NCI-H2196 treated with DMSO at 0.1 percent for 48 hours (cell line): Measurements from ENCODE around the gene HSPA12A.

Experiments
- DNase-seq: peaks from one replicate; lab custom pipeline; 2025; ENCODE audit not compliant: unreplicated experiment; lab: John Stamatoyannopoulos, UW

Gene HSPA12A

DNA sequence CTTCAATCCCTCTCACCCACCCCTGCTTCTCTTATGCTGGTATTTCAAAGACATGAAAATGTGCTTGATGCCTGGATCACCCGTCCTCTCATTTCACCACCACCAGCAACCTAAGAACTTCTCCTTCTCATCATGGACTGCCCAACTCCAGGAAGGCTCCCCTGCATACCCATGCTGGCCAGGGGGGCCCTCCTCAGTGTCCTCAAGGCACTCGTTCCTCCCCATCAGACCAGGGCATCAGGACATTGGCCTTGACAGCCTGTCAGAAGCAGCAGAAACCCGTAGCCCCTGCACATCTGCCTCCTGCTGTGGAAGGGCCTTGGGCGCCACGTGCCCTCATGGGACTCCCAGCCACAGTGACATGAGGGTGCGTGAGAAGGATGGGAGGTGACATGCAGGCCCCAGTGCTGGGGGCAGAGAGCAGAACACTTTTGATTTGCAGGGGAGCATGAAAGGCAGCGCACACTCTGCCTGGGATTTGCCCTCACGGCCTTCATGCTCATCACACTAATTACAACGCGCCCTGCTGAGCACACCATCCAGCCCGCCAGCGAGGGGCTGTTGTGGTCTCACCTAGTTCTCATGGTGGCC, 1.9 kb upstream of the HSPA12A start:
- no peak for DNase-seq

DNA sequence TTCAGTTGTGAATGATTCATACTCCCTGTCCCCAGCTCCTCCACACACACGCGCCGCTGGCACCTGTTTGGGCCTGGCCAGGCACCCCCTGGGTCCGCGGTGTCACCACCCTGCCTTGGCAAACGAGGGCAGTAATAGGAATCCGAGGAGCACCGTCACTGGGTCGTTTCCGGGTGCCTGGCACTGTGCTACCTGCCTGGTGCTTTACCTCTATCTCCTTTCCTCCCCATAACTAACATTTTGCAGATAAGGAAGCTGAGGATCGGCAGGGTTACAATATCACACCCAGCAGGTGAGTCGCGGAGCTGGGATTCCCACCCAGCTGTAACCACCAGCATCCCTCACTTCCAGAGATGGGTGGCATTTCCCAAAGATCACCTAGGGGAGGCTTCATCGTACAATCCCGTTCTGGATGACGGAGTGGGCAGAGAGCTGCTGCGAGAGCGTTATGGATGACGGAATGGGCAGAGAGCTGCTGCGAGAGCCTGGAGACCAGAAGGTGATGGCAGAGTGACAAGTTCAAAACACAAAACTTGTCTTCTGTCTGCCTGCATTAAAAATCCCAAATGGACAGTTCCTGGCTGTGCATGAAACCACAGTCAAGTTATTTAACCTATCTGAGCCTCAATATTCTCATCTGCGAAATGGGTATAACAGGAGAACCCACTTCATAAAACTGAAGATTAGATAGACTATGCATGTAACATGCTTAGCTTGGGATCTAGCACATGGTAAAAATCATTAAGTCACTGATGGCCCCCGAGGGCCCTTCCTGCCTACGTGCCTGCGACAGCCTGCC, 1.1 kb upstream of the HSPA12A start:
- DNase-seq = no peak

GRCh38 chr10:116741391-116742351, 695 bp downstream of the HSPA12A start:
- DNase-seq = no peak

DNA sequence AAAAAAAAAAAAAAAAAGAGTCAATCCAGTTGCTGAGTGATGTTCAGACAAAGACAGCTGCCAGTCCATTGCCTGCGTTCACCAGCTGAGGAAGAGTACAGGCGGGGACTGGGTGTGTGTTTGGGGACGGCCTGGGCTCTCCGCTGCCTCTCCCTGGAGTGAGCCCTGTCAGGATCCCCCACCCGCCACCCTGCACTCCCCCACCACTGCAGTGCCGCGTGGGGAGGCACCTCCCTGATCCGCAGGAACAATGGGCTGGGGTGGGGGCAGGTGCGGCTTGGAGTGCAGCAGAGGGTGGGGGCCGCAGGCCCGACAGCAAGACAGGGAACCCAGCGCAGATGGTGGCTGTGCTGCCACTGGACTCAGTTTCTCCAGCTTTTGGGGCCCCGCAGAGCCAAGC, 1.4 kb downstream of the HSPA12A start:
- DNase-seq = no peak

DNA sequence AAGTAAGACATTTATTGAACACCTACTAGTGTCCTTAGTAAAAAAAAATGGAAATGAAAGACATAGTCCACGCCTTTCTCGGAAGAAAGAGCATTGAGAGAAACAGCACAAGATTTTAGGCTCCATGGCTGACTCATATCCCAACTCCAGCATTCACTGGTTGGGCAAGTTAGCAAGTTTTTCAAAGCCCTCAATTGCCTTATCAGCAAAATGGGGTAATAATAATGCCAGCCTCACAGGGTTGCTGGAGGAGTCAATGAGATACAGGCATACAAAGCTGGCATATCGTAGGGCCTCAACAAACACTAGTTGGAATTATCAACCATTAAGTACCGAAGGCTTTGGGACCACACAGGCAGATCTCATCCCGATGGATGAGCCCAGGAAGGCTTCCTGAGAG, 4.0 kb downstream of the HSPA12A start:
- DNase-seq = no peak

GRCh38 chr10:116737627-116738327, 4.6 kb downstream of the HSPA12A start:
- no peak for DNase-seq

DNA sequence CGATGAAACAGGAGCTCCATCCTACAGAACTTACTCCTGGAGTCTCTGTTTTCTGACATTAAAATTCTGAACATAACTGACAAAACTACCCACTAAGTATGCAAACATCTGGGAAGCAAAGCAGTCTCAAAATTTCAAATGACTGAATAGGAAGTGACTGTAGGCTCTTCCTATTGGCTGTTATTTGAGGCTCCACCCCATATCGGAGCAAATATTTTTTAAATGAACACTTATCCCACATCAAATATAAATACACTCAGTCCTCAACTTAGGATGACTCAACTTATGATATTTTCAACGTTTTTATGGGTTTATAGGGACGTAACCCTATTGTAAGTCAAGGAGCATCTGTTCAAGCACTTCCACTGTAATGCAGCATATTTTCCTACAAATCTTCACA, 8.8 kb downstream of the HSPA12A start:
- DNase-seq = no peak

- no peak for DNase-seq
Observed at GRCh38 chr10:116732573-116732972, 9.8 kb downstream of the HSPA12A start.

DNA sequence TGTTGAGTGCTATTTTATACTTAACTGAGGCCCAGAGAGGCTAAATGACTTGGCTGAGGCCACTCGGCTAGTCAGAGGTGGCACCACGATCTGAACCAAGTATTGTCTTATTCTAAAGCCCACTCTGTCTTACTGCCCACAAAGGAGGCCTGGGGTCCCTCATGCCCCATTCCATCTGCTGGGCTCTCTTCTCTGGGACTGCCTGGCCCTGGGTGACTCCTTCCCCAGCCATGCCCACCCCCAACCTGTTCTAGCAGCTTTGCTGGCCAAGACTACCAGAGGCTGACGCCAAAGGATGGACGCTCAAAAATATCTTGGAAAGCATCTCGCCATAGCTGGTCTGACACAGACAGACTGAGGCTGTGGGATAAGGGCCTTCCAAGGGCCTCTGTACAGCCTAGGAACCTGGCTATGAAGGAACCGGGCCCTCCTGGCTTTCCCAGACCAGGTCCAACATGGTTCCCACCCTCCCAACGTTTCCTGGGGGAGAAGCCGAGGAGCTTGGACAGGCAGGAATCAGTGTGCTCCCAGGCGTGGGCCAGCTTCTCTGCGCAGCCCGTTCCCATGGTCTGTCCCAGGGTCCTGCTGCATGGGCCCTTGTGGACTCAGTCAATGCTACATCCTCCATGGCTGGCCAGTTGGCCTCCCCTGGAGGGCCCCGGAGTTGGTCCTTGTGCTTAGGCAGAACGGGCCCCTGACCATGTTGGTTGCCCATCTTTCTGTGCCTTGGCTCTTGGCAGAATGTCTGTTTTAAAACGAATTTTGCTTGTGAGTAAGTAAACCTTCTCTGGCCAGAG, 11.7 kb downstream of the HSPA12A start:
- DNase-seq = no peak

DNA sequence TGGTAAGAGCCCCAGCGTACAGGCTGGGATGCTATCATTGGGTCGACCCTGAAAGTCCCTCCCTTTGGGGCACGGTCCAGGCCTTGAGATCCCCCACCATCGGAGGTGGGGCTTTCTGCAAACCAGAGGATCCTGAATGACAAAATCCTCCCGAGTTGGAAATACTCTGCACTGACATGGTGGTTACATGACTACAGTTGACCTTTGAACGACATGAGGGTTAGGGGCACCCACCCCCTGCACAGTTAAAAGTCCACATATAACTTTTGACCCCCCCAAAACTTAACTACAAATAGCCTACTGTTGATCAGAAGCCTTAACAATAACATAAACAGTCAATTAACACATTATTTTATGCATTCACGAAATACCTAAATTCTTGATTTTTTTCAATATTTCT, 13.1 kb downstream of the HSPA12A start:
- DNase-seq = no peak

DNA sequence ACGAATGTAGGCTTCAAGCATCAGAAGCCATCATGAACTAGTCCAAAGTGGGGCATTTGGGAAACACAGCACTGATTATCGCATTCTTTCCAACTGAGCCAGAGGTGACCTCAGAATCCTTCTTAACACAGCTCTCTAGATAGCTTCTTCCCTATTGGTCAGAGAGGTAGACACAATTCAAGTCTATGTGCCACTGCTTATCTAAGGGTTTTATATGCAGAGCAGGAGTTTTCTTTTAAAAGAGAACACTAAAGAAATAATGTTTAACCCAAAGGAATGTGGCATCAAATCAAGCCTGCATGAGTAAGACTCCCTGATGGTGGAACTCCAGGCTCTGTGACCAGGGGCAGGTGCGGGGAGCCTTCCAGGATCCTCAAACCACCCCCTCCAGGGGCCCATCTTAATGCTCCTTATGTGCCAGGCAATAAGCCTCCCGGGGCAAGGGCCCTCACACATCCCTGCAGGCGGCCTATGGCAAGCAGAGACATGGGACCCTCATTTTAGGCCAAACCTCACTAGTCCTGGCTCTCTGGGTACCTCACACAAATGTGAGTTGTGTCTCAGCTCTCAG, 13.8 kb downstream of the HSPA12A start:
- DNase-seq = no peak

GRCh38 chr10:116723428-116724281, 18.7 kb downstream of the HSPA12A start:
- DNase-seq = no peak

DNA sequence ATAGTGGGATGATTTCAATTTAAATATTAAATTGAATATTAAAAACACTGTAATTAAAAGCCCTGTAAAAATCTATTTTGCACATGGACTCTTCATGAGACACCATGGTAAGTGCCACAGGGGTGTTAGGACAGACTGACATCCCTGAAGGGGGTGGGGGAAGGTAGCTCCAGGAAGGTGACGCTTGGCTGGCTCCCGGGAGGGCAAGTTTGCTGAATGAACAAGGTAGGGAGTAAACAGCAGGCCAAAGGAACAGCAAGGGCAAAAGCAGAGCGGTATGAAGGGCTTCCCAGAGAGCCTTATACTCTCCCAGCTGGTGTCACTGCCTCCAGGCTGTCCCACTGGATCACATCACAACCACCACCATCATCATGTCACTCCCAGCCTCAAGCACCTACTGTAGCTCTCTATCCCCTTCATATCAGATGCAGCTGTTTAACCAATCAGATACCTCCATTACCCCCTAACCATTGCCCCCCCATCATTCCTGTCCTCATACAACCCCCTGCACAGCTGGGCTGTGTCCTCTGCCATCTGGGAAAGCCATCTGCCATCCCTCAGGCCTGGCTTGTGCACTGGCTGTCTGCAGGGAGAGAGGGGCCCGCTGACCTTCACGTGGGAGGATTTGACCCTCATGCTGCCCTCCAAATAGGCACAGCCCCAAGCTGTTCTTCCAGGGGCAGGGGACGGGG, 19.5 kb downstream of the HSPA12A start:
- no peak for DNase-seq

DNA sequence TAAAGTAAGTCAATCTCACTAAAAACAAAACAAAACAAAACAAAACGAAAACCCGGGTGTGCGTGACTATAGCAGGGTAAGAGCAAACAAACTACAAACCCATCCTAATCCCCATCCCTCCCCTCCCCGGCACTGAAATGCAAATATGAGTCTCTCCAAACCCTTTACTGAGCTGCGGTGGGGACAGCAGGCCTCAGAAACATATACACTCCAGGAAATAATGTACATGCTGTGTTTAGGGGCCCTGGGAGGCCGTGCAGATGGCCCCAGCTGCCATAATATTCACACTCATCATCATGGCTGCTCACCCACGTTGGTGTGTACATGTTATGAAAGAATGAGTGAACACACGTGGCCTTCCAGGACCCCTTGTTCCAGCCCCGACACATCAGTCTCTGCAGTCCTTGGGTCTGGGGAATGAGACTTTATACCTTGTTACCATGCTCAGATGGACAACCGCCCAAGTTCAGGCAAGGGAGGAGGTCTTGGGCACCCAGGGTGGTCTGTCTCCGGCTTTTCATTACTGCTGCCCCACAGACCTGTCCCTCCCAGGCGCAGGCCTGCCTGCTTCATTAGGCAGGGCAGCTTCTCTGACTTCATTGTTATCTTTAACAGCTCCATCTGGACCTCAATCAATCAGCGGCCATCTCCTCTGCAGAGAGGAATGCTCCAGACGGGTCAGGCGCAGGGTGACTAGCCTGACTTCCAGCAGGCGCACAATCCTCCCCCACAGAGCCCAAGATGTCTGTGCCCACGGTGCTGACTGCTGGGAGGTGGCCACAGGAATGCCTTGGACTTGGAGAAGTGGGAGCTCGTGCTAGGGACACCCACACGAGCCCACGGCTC, 20.6 kb downstream of the HSPA12A start:
- no peak for DNase-seq

DNA sequence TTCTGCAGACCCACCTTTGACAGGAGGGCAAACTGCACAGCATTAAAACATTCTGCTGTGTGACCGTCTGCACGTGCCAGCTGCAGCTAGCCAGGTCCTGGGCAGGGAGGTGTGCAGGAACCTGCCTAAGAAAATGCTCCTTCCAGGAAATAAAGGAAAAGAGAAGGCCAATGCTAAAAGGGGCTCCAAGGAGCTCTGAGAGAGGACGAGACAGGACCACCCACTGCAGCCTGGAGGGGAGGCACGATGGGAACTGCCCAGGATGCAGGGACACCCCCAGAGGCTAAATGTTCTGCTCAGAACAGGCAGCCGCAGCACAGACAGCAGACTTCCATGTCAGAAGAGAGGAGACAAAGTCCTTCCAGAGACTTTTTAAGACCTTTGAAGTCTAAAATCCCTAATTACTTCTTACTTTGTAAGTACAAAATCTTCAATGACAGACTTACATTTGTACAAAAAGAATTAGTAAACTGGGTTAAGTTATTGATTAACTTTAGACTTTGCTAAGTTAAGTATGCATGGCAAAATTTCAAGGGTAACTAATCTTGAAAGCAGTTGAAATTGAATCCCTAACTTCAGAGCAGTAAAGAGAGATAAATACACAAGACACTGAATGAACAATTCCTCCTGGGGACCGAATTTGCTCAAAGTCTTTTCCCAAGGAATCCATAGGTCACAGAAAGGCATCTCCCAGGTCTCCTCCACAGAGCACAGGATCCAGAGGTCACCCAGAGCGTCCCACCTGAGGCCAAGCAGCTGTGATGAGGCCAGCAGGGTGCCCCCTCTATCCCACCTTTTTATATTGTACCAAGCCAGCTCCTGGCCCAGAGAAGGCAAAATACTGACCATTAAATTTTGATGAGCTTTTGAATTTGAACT, 21.5 kb downstream of the HSPA12A start:
- DNase-seq = no peak

DNA sequence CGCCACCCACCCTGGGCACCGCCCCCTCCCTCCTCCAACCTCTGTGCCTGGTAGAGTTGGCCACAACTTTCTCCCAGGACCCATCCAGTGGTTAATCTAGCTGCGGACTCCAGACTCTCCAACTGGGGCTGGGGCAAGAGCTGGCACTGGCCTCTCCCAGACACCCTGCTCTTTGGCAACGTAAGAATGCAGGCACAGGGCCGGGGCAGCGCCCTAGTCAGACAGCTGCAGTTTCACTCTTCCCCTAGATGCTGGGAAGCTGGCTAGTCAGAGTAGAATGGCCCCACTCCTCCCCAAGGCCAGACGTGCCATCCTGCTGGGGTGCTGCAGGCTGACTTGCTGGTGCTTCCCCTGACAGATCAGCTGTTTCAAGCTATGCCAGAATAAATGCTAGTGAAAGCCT, 22.1 kb downstream of the HSPA12A start:
- no peak for DNase-seq

DNA sequence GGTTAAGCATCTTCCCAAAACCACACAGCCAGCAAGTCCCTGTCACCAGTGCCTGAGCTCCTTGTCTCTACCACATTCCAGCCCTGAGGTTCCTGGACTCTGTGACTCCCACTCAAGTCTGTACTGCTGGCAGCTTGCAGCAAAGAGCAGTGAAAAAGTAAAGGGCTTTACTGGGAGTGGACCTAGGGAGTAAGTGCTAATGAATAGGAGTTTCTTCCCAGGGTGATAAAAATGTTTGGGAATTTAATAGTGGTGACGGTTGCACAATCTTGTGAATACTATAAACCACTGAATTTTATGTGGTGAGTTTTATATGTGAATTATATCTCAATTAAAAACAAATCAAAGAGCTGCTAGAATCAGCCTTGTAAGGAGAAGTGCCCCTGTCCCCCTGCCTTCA, 22.6 kb downstream of the HSPA12A start:
- no peak for DNase-seq
